Measurements from ENCODE around the gene CEL. TPM values are rescaled to one million over a fixed set of nuclear protein-coding genes. Genes with fewer than 3 reads are reported as not detected.

The CEL gene
- total and polyA plus RNA-seq, 11 donors: 0.61 to 4.0 (median 2.3) TPM

GRCh38 chr9:133028221-133028620, 33.6 kb upstream of the CEL start:
- 74 to 83% (median 79%) methylated on average over 3 of the region's 3 CpGs for WGBS, 4 donors
- Histone ChIP-seq H3K4me1 (peaks cover 8 to 36% (median 21%) of the 10 kb centered on the region in 12 donors), H3K27me3 (no peaks in the 10 kb centered on the region), H3K9me3 (no peaks in the 10 kb centered on the region), H3K27ac (no peak overlapping the region), H3K36me3 (peaks cover 0 to 2% (median 0%) of the 10 kb centered on the region in 9 donors), H3K4me3 (no peak overlapping the region)
- TF ChIP-seq CTCF (IDR thresholded peaks at IDR 0.05) (no peak), POLR2A (IDR thresholded peaks at IDR 0.05) (no peak)
- intact Hi-C loops (cut with DNase I): no loop called here
- no peak for DNase-seq
- ATAC-seq: no peak

GRCh38 chr9:133029994-133030316, 31.8 kb upstream of the CEL start:
- TF ChIP-seq CTCF (IDR thresholded peaks at IDR 0.05) (no peak), POLR2A (IDR thresholded peaks at IDR 0.05) (no peak)
- 0% methylated on average over 2 to 28 of the region's 28 CpGs for WGBS, 4 donors

GRCh38 chr9:133030317-133031129, 31.3 kb upstream of the CEL start, which contains the start of gene GTF3C5:
Gene GTF3C5, plus strand, starts transcription at chr9:133030997. Its CDS starts 15 bp downstream, at chr9:133031012.
- H3K36me3 ChIP-seq: peaks cover 0 to 5% (median 0%) of the 10 kb centered on the region in 9 donors
- H3K27ac ChIP-seq: peak within 1 kb of the TSS; percentile 81 to 96 (median 90)
- H3K9me3 ChIP-seq: no peaks in the 10 kb centered on the region
- intact Hi-C loops (cut with DNase I): loop anchor here in 2 of 10 donors (5.0 kb wide), 2 partner anchors 112 to 117 kb away; no protein-coding TSS in a partner anchor
- TF ChIP-seq POLR2A (IDR thresholded peaks at IDR 0.05): peak in 1 of 2 donors; percentile 52
- peak in 2 of 12 donors; percentile 5 to 21 for TF ChIP-seq CTCF (IDR thresholded peaks at IDR 0.05)
- ATAC-seq (peak; percentile 98 to 99 (median 99)), DNase-seq (peak; percentile 93 to 95 (median 94))
- H3K4me1 ChIP-seq: peaks cover 8 to 37% (median 23%) of the 10 kb centered on the region in 12 donors
- 0% methylated on average over 35 to 63 of the region's 63 CpGs for WGBS, 4 donors
- H3K4me3 ChIP-seq: peak within 1 kb of the TSS; percentile 69 to 99 (median 92)
- no peaks in the 10 kb centered on the region for H3K27me3 ChIP-seq

More at GRCh38 chr9:133029994-133030316, 31.8 kb upstream of the CEL start:
- peak in 3 of 4 donors; percentile 4 to 5 (median 5) for ATAC-seq
- peak in 1 of 5 donors; percentile 38 for DNase-seq
- Histone ChIP-seq H3K36me3 (peaks cover 0 to 5% (median 0%) of the 10 kb centered on the region in 9 donors), H3K4me1 (peaks cover 8 to 37% (median 21%) of the 10 kb centered on the region in 12 donors), H3K27ac (peak overlapping the region; percentile 65 to 96 (median 89)), H3K27me3 (no peaks in the 10 kb centered on the region), H3K4me3 (peak overlapping the region; percentile 69 to 99 (median 92)), H3K9me3 (no peaks in the 10 kb centered on the region)
- intact Hi-C loops (cut with DNase I): loop anchor here in 2 of 10 donors (5.0 kb wide), 2 partner anchors 112 to 117 kb away; no protein-coding TSS in a partner anchor

GRCh38 chr9:133031130-133031422, 30.7 kb upstream of the CEL start:
- Histone ChIP-seq H3K4me1 (peaks cover 8 to 37% (median 23%) of the 10 kb centered on the region in 12 donors), H3K27me3 (no peaks in the 10 kb centered on the region), H3K9me3 (no peaks in the 10 kb centered on the region), H3K27ac (peak overlapping the region; percentile 81 to 96 (median 90)), H3K36me3 (peaks cover 0 to 5% (median 0%) of the 10 kb centered on the region in 9 donors), H3K4me3 (peak overlapping the region; percentile 31 to 99 (median 92))
- no peak for ATAC-seq
- TF ChIP-seq POLR2A (IDR thresholded peaks at IDR 0.05) (no peak), CTCF (IDR thresholded peaks at IDR 0.05) (no peak)
- 1 to 2% (median 1%) methylated on average over 16 of the region's 16 CpGs for WGBS, 4 donors
- no peak for DNase-seq
- intact Hi-C loops (cut with DNase I): loop anchor here in 2 of 10 donors (5.0 kb wide), 2 partner anchors 111 to 116 kb away; no protein-coding TSS in a partner anchor
